ENCODE data around the gene DENND4B. TPM values are rescaled to one million over a fixed set of nuclear protein-coding genes. Genes with fewer than 3 reads are reported as not detected.
A peak's percentile ranks its signal among the peaks of the same experiment; 100 is the strongest.

Gene DENND4B
- total RNA-seq, 2 experiments from 2014 or later: 124 to 130 TPM

DNA sequence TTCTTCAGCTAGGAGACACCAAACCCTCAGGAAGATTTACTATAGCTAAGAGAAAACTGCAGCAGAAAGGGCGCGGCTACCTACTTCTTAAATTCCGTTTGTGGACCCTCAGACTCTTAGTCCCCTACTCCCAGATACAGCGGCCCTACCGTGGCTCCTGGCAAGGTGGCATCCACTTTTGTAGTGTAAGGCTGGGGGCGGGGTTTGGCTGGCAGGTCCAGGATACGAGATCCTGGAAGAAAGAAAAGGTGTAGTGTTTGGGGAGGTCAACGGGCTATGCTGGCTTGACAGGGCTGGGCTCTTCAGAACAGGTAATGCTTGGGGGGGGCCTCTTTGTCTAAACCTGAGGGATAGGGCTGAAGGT is 21.5 kb upstream of the DENND4B start:
- peak overlapping the region; percentile 94 for H3K27ac Mint-ChIP-seq
- no peaks in the 10 kb centered on the region for H3K9me3 Mint-ChIP-seq
- H3K4me1 Mint-ChIP-seq (ENCODE audit: low read depth): peaks cover 39% of the 10 kb centered on the region
- intact Hi-C loops (cut with micrococcal nuclease): loop anchor here (1.0 to 10.0 kb wide), 8 partner anchors 9 to 1037 kb away; partner anchors contain the start of genes CRTC2, JTB, RPS27 and S100A6
- CTCF ChIA-PET: interaction anchor here (1.1 to 5.8 kb wide), 5 partner anchors 9 to 178 kb away, joined by 3 to 32 read pairs (median 8); partner anchors contain the start of genes JTB and RAB13
- no peaks in the 10 kb centered on the region for H3K27me3 Mint-ChIP-seq (ENCODE audit: low read depth)
- peak overlapping the region; percentile 85 for H3K4me3 Mint-ChIP-seq
- DNase-seq: no peak
- H3K36me3 Mint-ChIP-seq (ENCODE audit: low read depth): peaks cover 10% of the 10 kb centered on the region

DNA sequence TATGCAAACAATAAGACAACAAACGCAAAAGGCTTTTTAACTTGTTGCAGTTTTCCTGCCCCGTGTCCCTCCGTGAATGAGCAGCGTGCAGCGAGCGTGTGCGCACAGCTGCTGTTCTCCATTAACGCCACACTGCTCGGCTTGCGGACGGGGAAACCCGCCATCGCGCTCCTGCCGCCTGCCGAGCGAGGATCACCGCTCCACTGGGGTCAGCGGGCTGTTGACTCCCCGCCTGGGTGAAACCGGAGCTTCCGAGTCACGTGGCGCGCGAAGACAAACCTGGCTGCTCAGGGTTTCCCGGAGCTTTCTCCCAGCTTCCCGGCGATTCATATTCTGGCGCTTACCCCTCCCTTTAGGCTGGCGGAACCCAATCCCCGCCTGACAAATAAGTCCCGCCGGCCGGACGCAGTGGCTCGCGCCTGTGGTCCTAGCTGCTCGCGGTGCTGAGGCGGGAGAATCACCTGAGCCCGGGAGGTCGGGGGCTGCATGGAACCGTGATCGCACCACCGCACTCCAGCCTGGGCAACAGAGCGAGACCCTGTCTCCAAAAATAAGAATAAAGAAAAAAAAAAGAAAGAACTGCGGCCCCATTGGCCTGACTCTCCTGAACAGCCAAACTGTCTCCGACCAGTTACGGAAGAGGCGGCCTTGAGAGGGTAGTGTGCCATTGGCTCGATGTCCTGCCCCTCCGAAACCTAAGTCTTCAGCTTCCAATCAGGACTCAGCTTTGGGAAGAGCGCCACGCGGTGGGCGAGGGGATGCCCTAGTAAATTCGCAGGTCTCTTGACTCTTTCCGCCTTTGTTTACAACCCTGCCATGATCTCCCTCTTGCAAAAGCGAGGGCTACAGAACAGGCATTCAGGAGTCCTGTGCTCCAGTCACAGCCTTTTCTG is 20.8 kb upstream of the DENND4B start, which contains the start of gene CREB3L4:
CREB3L4 (plus strand) TSS at position 796 of the 893 bp plus-strand sequence. CDS start 624 bp downstream, outside the sequence.
- Mint-ChIP-seq H3K4me3 (peak within 1 kb of the TSS; percentile 85), H3K4me1 (ENCODE audit: low read depth) (peaks cover 42% of the 10 kb centered on the region), H3K9me3 (no peaks in the 10 kb centered on the region), H3K36me3 (ENCODE audit: low read depth) (peaks cover 13% of the 10 kb centered on the region), H3K27me3 (ENCODE audit: low read depth) (no peaks in the 10 kb centered on the region), H3K27ac (peak within 1 kb of the TSS; percentile 94)
- peak; percentile 90 for DNase-seq
- CTCF ChIA-PET: interaction anchor here (0.6 to 5.8 kb wide), 9 partner anchors 10 to 177 kb away, joined by 3 to 32 read pairs (median 5); partner anchors contain the start of genes JTB and RAB13
- intact Hi-C loops (cut with micrococcal nuclease): loop anchor here (1.0 to 10.0 kb wide), 8 partner anchors 9 to 1037 kb away; partner anchors contain the start of genes CRTC2, JTB, RPS27 and S100A6

DNA sequence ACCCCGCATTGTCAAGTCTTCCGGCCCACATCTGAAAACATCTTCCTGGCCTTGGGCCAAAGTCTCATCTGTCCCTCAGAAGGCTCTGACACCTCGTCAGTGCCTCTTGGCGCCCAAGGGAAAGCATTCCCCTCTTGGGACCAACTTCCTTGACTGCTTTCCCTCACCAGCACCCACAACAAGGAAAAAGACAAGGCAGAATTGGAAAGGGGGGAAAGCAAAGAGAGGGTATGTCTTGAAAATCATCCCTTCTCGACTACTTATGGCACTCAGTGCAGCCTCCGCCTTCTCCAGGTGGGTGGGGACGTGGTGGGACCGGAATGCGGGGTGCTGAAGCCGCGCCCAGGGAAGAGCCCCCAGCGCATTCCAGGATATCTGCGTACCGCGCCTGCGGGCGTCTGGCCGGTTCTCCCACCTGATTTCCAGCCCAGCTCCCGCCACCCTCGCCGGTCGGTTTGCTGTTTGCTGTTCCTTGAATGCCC is 17.4 kb upstream of the DENND4B start:
- Mint-ChIP-seq H3K36me3 (ENCODE audit: low read depth) (peaks cover 15% of the 10 kb centered on the region), H3K27me3 (ENCODE audit: low read depth) (no peaks in the 10 kb centered on the region), H3K4me1 (ENCODE audit: low read depth) (peaks cover 49% of the 10 kb centered on the region), H3K4me3 (peak overlapping the region; percentile 82), H3K9me3 (no peaks in the 10 kb centered on the region), H3K27ac (peak overlapping the region; percentile 88)
- CTCF ChIA-PET: interaction anchor here (0.6 to 5.8 kb wide), 7 partner anchors 14 to 230 kb away, joined by 3 to 32 read pairs (median 5); partner anchors contain the start of genes DENND4B, JTB and RAB13
- no peak for DNase-seq
- intact Hi-C loops (cut with micrococcal nuclease): loop anchor here (1.0 to 10.0 kb wide), 7 partner anchors 13 to 1041 kb away; partner anchors contain the start of genes ILF2, JTB, RPS27 and S100A6

DNA sequence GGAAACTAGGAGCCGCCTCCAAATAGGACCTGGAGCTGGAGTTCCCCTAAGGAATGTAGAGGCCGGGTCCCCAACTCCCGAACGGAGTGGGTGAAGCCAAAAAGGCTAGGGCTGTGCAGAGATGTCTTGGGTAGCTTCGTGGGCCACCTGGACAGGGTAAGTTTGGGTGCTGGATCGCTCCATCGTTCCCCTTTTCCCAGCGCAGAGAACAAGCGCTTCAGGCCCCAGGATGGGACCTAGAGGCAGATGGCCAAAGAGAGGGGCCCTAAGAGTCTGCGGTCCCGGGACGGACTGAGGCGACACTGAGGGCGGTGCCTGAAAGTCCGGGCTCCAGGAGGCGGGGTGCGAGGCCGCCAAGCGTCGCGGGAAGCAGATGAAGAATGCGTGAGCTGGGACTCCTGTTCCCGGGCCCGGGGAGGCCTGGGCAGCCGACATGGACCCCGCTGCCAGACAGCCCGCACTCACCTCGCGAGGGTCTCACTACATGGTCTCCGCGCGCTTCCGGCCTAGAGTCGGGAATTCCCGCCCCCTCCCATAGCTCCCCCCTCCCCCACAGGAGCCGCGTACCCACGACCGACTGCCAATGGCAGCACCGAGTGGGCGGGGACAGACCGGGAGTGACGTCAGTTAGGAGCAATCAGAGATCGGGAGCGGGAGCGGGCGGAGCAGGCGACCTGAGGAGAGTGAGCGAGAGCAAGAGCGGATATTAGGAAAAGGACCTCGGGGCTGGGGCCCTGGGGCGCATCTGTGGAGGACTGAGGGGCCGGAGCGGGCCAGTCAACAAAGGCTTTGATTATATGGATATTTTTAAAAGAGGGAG is 16.7 kb upstream of the DENND4B start, which contains the start of gene SLC39A1:
SLC39A1 (minus strand) TSS at position 508 of the 820 bp plus-strand sequence. CDS start 822 bp downstream, outside the sequence.
- CTCF ChIA-PET: interaction anchor here (0.8 to 2.6 kb wide), 7 partner anchors 15 to 146 kb away, joined by 3 to 12 read pairs (median 5); partner anchors contain the start of genes DENND4B, JTB and RAB13
- H3K4me1 Mint-ChIP-seq (ENCODE audit: low read depth): peaks cover 51% of the 10 kb centered on the region
- intact Hi-C loops (cut with micrococcal nuclease): loop anchor here (1.0 to 10.0 kb wide), 7 partner anchors 14 to 1042 kb away; partner anchors contain the start of genes ILF2, JTB, RPS27 and S100A6
- peaks cover 15% of the 10 kb centered on the region for H3K36me3 Mint-ChIP-seq (ENCODE audit: low read depth)
- peak within 1 kb of the TSS; percentile 88 for H3K27ac Mint-ChIP-seq
- H3K27me3 Mint-ChIP-seq (ENCODE audit: low read depth): no peaks in the 10 kb centered on the region
- peak within 1 kb of the TSS; percentile 82 for H3K4me3 Mint-ChIP-seq
- no peaks in the 10 kb centered on the region for H3K9me3 Mint-ChIP-seq
- peak; percentile 99 for DNase-seq

DNA sequence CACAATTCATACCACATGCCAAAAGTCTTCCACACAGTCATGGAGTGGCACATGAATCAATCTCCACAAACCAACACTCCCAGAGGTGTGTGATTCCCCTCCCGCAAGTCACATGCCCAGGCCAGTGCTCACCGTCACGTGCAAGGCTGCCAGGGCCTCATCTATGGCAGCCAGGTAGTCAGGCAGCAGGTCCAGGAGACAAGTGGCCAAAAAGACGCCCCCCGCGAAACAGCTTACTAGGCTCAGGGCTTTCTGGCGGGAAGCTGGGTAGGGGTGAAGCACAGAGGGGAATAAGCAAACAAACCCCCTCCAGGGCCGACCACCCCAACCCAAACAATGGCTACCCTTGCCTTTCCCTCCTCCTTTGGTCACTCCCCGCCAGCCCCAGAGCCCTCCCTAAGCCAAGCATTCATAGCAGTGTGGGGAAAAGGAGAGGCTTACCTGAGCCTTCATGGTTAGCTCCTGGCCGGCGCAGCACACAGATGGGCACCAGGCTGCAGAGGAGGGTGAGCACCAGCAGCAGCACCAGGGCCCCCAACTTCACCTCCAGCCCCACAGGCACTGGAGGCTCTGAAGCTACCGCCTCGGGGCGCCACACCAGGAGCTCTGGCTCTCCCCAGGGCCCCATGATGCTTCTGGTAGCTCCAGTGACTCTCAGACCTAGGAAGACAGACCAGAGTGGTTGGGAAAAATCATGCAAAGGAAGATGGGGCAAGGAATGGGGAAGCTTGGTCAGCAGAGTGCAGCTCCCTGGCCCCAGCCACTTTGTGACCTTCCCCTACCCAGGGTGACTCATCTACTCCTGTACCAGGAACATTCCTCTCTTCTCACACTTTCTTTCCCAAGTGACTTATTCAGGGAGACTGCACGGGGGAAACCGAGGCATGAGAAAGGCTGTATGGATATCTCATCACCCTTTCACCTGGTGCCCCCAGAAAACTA is 15.8 kb upstream of the DENND4B start:
- peak overlapping the region; percentile 82 for H3K4me3 Mint-ChIP-seq
- H3K27me3 Mint-ChIP-seq (ENCODE audit: low read depth): no peaks in the 10 kb centered on the region
- peaks cover 44% of the 10 kb centered on the region for H3K4me1 Mint-ChIP-seq (ENCODE audit: low read depth)
- H3K9me3 Mint-ChIP-seq: no peaks in the 10 kb centered on the region
- DNase-seq: peak; percentile 46
- peaks cover 15% of the 10 kb centered on the region for H3K36me3 Mint-ChIP-seq (ENCODE audit: low read depth)
- CTCF ChIA-PET: interaction anchor here (0.6 to 2.6 kb wide), 7 partner anchors 8 to 373 kb away, joined by 3 to 12 read pairs (median 4); partner anchors contain the start of genes DENND4B, JTB and RAB13
- H3K27ac Mint-ChIP-seq: peak overlapping the region; percentile 88
- intact Hi-C loops (cut with micrococcal nuclease): loop anchor here (1.0 to 10.0 kb wide), 7 partner anchors 14 to 1042 kb away; partner anchors contain the start of genes ILF2, JTB, RPS27 and S100A6

DNA sequence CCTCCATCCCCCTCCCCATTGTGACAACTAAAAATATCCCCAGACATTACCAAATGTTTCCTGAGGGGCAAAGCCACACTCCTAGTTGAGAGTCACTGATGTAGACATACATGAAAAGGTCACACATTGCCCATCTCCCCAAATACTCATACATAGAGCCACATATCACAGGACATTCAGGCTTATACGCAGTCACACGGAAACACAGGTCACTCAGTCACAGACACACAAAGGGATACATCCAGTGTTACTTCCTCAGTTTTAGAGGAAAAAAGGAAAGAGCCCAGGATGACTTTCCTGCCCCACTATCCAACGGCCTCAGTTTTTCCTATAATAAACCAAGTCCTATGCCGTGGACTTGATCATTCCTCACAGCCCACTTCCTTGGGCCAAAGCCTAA is 14.9 kb upstream of the DENND4B start:
- CTCF ChIA-PET: interaction anchor here (0.9 kb wide), 1 partner anchor 9 kb away, joined by 3 read pairs; no protein-coding TSS in a partner anchor
- H3K36me3 Mint-ChIP-seq (ENCODE audit: low read depth): peaks cover 9% of the 10 kb centered on the region
- intact Hi-C loops (cut with micrococcal nuclease): loop anchor here (5.0 to 10.0 kb wide), 3 partner anchors 289 to 1043 kb away; partner anchors contain the start of genes ILF2, S100A6 and ZBTB7B

DNA sequence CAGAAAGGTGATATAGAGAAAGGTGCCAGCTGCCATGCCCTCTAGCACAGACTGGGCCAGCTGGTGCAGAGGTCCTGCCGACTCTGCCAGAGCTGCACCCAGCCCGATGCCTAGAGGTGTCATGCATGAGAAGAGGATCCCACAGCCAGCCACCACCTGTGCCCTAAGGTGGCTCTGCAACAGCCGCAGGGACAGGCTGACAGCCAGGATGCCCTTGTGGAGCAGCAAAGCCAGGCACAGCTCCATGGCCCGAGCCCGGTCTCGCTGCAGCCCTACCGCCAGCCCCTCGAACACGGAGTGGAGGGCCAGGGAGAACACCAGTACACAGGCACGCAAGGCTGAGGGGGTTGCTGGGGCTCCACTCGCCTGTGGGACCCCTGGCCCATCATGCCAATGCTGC is 13.7 kb upstream of the DENND4B start:
- H3K27ac Mint-ChIP-seq: no peak overlapping the region
- H3K4me1 Mint-ChIP-seq (ENCODE audit: low read depth): peaks cover 46% of the 10 kb centered on the region
- peaks cover 6% of the 10 kb centered on the region for H3K36me3 Mint-ChIP-seq (ENCODE audit: low read depth)
- H3K27me3 Mint-ChIP-seq (ENCODE audit: low read depth): no peaks in the 10 kb centered on the region
- no peak for DNase-seq
- CTCF ChIA-PET: interaction anchor here (0.6 kb wide), 2 partner anchors 15 to 33 kb away, joined by 3 to 4 read pairs; no protein-coding TSS in a partner anchor
- H3K4me3 Mint-ChIP-seq: no peak overlapping the region
- H3K9me3 Mint-ChIP-seq: no peaks in the 10 kb centered on the region
- intact Hi-C loops (cut with micrococcal nuclease): loop anchor here (5.0 to 10.0 kb wide), 3 partner anchors 288 to 1045 kb away; partner anchors contain the start of genes ILF2, S100A6 and ZBTB7B

More for the DNA sequence above, 14.9 kb upstream of the DENND4B start:
- peaks cover 45% of the 10 kb centered on the region for H3K4me1 Mint-ChIP-seq (ENCODE audit: low read depth)
- peak overlapping the region; percentile 48 for H3K27ac Mint-ChIP-seq
- DNase-seq: no peak
- H3K4me3 Mint-ChIP-seq: peak overlapping the region; percentile 82
- H3K9me3 Mint-ChIP-seq: no peaks in the 10 kb centered on the region
- no peaks in the 10 kb centered on the region for H3K27me3 Mint-ChIP-seq (ENCODE audit: low read depth)

DNA sequence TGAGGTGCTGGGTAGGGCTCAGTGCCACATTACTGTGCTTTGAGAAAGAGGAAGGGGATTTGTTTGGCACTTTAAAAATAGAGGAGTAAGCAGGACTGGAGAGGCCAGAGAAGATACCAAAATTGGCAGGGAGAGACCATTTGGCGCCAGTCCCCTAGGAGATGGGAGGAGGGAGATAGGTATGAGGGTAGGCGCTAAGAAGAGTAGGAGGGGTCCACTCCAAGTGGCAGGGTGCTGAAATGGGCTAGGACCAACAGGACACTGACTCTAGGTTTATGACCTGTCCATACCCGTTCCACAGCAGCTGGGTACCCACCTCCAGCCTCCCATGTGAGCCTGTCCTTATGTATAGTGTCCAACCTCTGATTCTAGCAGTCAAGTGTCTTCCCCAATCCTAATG is 12.9 kb upstream of the DENND4B start:
- DNase-seq: no peak
- intact Hi-C loops (cut with micrococcal nuclease): loop anchor here (5.0 kb wide), 2 partner anchors 232 to 313 kb away; partner anchors contain the start of genes HAX1 and INTS3
- H3K4me3 Mint-ChIP-seq: no peak overlapping the region
- H3K27me3 Mint-ChIP-seq (ENCODE audit: low read depth): no peaks in the 10 kb centered on the region
- H3K4me1 Mint-ChIP-seq (ENCODE audit: low read depth): peaks cover 50% of the 10 kb centered on the region
- peaks cover 7% of the 10 kb centered on the region for H3K36me3 Mint-ChIP-seq (ENCODE audit: low read depth)
- CTCF ChIA-PET: interaction anchor here (0.6 to 1.3 kb wide), 3 partner anchors 13 to 33 kb away, joined by 3 to 7 read pairs (median 4); partner anchors contain the start of gene DENND4B
- no peaks in the 10 kb centered on the region for H3K9me3 Mint-ChIP-seq
- peak overlapping the region; percentile 34 for H3K27ac Mint-ChIP-seq

DNA sequence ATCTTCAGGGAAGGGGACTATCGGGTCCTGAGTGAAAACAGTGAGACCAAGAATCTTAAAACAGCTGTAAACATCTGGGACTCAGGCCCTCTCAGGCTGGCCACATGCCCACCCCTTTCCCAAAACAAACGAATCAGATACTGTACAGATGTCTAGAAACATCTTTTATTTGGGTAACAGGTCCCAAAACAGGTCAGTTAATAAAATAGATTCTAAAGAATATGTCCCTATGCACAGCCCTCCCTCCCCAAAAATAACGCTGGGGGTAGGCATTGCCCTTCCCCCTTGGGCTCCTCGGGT is 12.4 kb upstream of the DENND4B start:
- no peak for DNase-seq
- intact Hi-C loops (cut with micrococcal nuclease): loop anchor here (1.0 to 5.0 kb wide), 9 partner anchors 8 to 313 kb away; partner anchors contain the start of genes CREB3L4, HAX1, INTS3 and JTB
- Mint-ChIP-seq H3K27ac (peak overlapping the region; percentile 92), H3K4me1 (ENCODE audit: low read depth) (peaks cover 52% of the 10 kb centered on the region), H3K36me3 (ENCODE audit: low read depth) (peaks cover 11% of the 10 kb centered on the region), H3K4me3 (peak overlapping the region; percentile 86), H3K9me3 (no peaks in the 10 kb centered on the region), H3K27me3 (ENCODE audit: low read depth) (no peaks in the 10 kb centered on the region)
- CTCF ChIA-PET: interaction anchor here (1.3 kb wide), 2 partner anchors 12 to 30 kb away, joined by 4 to 7 read pairs; partner anchors contain the start of gene DENND4B

Measured in activated naive CD4-positive, alpha-beta T cell treated with anti-CD3 and anti-CD28 coated beads for 36 hours (primary cell).